H1 (cell line): ENCODE measurements around the gene RARB. TPM values are rescaled to one million over a fixed set of nuclear protein-coding genes. Genes with fewer than 3 reads are reported as not detected.

Experiments used
- ASH2L ChIP-seq: fragments of 200-600, 300-600 bp; sonication (generic); IDR thresholded peaks from one replicate; pipeline ENCODE4 v1.7.1; 2017; ENCODE audit warnings: low read length
- HDAC6 ChIP-seq: IDR thresholded peaks from one replicate; pipeline ENCODE4 v1.7.1; 2012; ENCODE audit warnings: low read depth, mild to moderate bottlenecking, inconsistent platforms, low read length, moderate library complexity
- polyA plus RNA-seq, 7 experiments: library from polyadenylated mRNA; depleted of rRNA in 3 of 7; stranded (reverse) in 5 of 7; unstranded in 2 of 7; fragments of >200 nt in 5 of 7; fragments of 200-250 nt in 2 of 7; gene quantifications; 1 replicate in 5 of 7; 2 replicates in 1 of 7; 4 replicates in 1 of 7; pipeline versions ENCODE4 v1.2.1 to v1.2.3, GENCODE V29; 2011 to 2013; ENCODE audit warnings: missing spikeins in 2 of 7, mixed read lengths in 2 of 7
- total RNA-seq: library from RNA; stranded (reverse); fragmentation: NEBNext Ultra II Directional; extraction: Animal tissue kit (Norgen Biotek cat#: 25700); gene quantifications from 2 replicates; pipeline ENCODE4 v1.2.1, GENCODE V29; 2021

Gene RARB
- total and polyA plus RNA-seq, 2 of the 8 experiments (the other 6 are each of a cell fraction or from before 2014, with no cell fraction given) = 0.15 to 0.22 TPM

DNA sequence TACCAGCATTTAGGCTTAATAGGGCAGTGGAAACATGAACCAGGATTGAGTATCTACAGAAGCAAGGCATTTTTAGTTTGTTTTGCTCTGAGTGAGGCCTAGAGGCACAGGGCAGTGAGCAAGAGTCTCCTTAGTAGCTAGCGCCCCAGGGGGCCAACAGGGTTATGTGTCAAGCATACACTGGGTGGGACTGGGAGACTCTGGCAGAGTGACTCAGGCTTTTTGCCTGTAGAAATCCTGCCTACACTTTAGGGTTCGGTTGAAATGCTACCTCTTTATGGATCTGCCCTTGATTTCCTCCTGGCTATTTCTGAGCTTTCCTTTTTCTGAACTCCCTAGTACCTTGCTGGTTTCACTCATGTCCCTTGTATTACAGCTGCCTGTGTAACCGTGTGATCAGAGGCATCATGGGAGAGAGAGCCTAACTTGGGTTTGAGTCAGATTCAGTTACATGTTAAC is 164.5 kb downstream of the RARB start (continued):
- TF ChIP-seq ASH2L (no peak), HDAC6 (no peak)
- TF ChIP-seq, all 59 proteins: peak for 2
